IPS DF 6.9 (cell line): ENCODE results near the gene CEP128.

ENCODE experiments used
- DNase-seq: peaks from one replicate; pipeline ENCODE4 v3.0.0-alpha.2; 2013; ENCODE audit warnings: low read depth, low spot score
- H3K27ac ChIP-seq: one replicate; pipeline ENCODE4 v1.5.1; 2013; ENCODE audit warnings: low read length, control low read depth
- H3K27me3 ChIP-seq: 2 replicates; pipeline ENCODE4 v1.6.1; 2013; ENCODE audit warnings: mild to moderate bottlenecking, low read length; ENCODE audit not compliant: control insufficient read depth, insufficient read depth
- H3K36me3 ChIP-seq: 2 replicates; pipeline ENCODE4 v1.6.1; 2013; ENCODE audit warnings: low read length; ENCODE audit not compliant: control insufficient read depth, insufficient read depth
- H3K4me1 ChIP-seq: 2 replicates; pipeline ENCODE4 v1.6.1; 2013; ENCODE audit warnings: low read length; ENCODE audit not compliant: control insufficient read depth, insufficient read depth
- H3K4me3 ChIP-seq: 2 replicates; pipeline ENCODE4 v1.5.1; 2013; ENCODE audit warnings: mild to moderate bottlenecking, low read length
- H3K9me3 ChIP-seq: 2 replicates; pipeline ENCODE4 v1.6.1; 2013; ENCODE audit warnings: low read length, inconsistent platforms; ENCODE audit not compliant: control insufficient read depth, insufficient read depth
- WGBS: extraction: QIAGEN DNeasy Blood & Tissue Kit; methylation state at CpG from one replicate; pipeline ENCODE4 v1.1.7; 2013; ENCODE audit warnings: mixed read lengths, missing lambda C conversion rate; ENCODE audit not compliant: insufficient read length, insufficient coverage; 5-methylcytosine and 5-hydroxymethylcytosine counted together

CEP128 gene

GRCh38 chr14:80941241-80942185 is at the start of gene CEP128:
Gene CEP128, minus strand, starts transcription at chr14:80941738.
- Histone ChIP-seq H3K4me1 (no peaks in the 10 kb centered on the region), H3K27ac (no peak within 1 kb of the TSS), H3K36me3 (no peaks in the 10 kb centered on the region), H3K4me3 (peak within 1 kb of the TSS; percentile 96), H3K9me3 (no peaks in the 10 kb centered on the region), H3K27me3 (no peaks in the 10 kb centered on the region)
- DNase-seq, result peak; percentile 85
- WGBS, result no CpG with 5 or more reads among the region's 40 CpGs

DNA sequence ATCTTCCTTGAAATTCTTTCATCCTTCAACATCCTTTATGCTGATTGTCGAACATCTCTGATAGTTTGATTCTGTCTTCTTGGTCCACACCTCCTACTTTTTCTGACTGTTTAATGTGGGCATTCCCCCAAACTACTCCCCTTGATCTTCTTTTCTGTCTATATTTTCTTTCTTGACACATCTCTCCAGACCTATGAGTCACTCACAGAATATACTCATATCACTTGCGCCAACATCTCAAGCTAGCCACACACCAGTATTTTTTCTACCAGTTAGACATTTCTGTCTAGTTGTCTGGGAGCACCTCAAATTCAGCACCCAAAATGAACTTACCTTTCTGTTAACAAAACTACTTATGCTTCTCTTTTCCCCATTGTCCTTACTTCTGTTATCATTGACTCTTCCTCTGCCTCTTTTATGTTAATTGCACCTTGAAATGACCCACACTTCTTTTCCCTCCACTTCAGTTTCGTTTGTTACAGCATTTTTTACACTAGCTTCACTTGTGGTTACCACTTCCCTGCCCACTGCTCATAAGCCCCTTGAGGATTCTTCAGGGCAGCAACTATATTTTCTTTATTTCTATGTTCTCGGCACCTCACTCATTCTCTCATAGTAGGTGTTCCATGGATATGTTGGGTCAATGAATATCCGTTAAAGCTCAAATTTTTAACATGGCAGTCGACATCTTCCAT is 47.3 kb upstream of the CEP128 start:
- no peak for DNase-seq

GRCh38 chr14:80988192-80988591 is 46.7 kb upstream of the CEP128 start:
- Histone ChIP-seq H3K27ac (no peak overlapping the region), H3K9me3 (no peaks in the 10 kb centered on the region), H3K4me3 (no peak overlapping the region), H3K4me1 (no peaks in the 10 kb centered on the region), H3K36me3 (no peaks in the 10 kb centered on the region), H3K27me3 (no peaks in the 10 kb centered on the region)
- DNase-seq, result no peak
- no CpG with 5 or more reads among the region's 1 CpG for WGBS

More for the DNA sequence above, 47.3 kb upstream of the CEP128 start:
- H3K36me3 ChIP-seq, result no peaks in the 10 kb centered on the region
- H3K27ac ChIP-seq, result no peak overlapping the region
- H3K27me3 ChIP-seq, result no peaks in the 10 kb centered on the region
- no peaks in the 10 kb centered on the region for H3K4me1 ChIP-seq
- WGBS, result no CpG with 5 or more reads among the region's 6 CpGs
- no peaks in the 10 kb centered on the region for H3K9me3 ChIP-seq
- H3K4me3 ChIP-seq, result no peak overlapping the region

GRCh38 chr14:80987235-80988032 is 45.9 kb upstream of the CEP128 start:
- Histone ChIP-seq H3K9me3 (no peaks in the 10 kb centered on the region), H3K36me3 (no peaks in the 10 kb centered on the region), H3K27ac (no peak overlapping the region), H3K27me3 (no peaks in the 10 kb centered on the region), H3K4me1 (no peaks in the 10 kb centered on the region), H3K4me3 (no peak overlapping the region)
- no CpG with 5 or more reads among the region's 6 CpGs for WGBS
- DNase-seq, result peak; percentile 64

GRCh38 chr14:80982711-80983110 is 41.2 kb upstream of the CEP128 start:
- H3K27me3 ChIP-seq, result no peaks in the 10 kb centered on the region
- no peaks in the 10 kb centered on the region for H3K36me3 ChIP-seq
- no peaks in the 10 kb centered on the region for H3K4me1 ChIP-seq
- H3K27ac ChIP-seq, result no peak overlapping the region
- H3K4me3 ChIP-seq, result no peak overlapping the region
- no CpG with 5 or more reads among the region's 2 CpGs for WGBS
- no peaks in the 10 kb centered on the region for H3K9me3 ChIP-seq
- no peak for DNase-seq

DNA sequence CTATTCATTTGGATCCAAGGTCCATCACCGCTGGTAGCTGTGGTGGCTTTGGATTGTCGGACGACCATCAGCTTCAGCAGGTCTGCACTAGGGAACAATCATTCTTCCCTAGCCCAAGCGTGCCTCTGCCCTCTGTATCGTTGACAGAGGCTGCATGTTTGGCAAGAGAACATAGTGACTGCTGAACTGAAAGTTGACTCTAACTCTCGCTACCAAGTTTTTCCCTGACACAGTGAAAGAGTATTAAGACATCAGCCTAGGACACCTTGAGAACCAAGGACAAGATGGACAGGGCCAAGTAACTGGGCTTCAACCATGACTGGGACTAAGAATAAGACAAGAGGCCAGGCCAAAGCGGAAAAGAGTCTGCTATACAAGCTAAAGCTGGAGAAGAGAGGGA is 40.1 kb upstream of the CEP128 start:
- WGBS, result no CpG with 5 or more reads among the region's 7 CpGs
- no peaks in the 10 kb centered on the region for H3K9me3 ChIP-seq
- H3K27me3 ChIP-seq, result no peaks in the 10 kb centered on the region
- no peak overlapping the region for H3K27ac ChIP-seq
- H3K4me3 ChIP-seq, result no peak overlapping the region
- no peaks in the 10 kb centered on the region for H3K36me3 ChIP-seq
- no peak for DNase-seq
- H3K4me1 ChIP-seq, result no peaks in the 10 kb centered on the region

DNA sequence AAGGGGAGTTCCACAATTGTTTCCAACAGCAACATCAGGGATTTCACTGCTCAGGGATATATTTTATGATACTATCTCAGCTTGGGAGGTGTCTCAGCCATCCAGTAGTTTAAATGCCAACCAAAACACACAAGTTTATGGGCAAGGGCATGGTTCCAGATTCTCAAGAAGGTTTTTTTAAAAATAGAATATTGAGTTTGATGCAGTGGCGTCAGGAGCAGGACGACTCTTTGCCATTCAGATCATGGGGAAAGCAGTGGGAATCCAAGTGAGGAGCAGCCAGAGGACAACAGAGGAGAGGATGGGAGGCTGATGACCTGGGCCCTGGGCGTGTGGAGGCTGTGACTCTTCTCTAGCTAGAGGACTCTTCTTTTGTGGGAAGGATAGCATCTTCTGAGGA is 39.6 kb upstream of the CEP128 start:
- no peaks in the 10 kb centered on the region for H3K4me1 ChIP-seq
- H3K9me3 ChIP-seq, result no peaks in the 10 kb centered on the region
- H3K27ac ChIP-seq, result no peak overlapping the region
- H3K36me3 ChIP-seq, result no peaks in the 10 kb centered on the region
- no peaks in the 10 kb centered on the region for H3K27me3 ChIP-seq
- H3K4me3 ChIP-seq, result no peak overlapping the region
- DNase-seq, result no peak
- no CpG with 5 or more reads among the region's 3 CpGs for WGBS

DNA sequence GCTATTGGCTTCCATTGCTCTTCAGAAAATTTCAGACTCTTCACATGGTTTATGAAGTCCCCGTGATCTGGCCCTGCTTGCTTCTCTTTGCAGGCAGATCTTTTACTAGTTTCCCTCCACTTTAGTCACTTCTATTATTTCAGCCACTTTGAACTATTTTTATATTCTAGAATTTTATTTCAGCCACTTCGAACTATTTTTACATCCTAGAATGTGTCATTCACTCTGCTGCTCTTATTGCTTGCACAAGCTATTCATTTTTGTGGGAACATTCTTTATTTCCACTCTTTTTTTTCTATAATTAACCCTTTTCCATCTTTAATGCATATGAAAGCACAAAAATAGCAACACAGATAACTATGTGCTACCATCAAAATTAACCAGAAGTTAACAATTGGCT is 38.4 kb upstream of the CEP128 start:
- H3K27me3 ChIP-seq, result no peaks in the 10 kb centered on the region

DNA sequence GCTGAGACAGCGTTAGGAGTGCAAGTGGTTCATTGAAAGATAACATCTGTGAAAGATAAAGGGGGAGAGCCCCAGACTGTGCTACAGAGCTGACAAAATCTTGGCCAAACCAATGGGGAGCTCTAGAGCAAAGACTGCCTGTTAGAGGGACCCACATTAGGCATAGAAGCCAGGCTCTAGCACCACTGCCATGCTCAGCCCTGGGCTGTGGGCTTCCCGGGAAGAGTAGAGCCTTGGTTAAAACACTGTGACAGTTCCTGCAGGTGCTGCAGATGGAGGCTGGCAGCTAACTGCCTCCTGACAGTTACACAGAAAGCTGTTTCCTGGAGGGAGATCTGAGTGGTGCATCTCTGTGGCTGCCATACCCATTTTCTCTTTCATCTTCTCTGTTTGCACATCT is 36.9 kb upstream of the CEP128 start:
- no peaks in the 10 kb centered on the region for H3K36me3 ChIP-seq
- H3K27me3 ChIP-seq, result no peaks in the 10 kb centered on the region
- no peak for DNase-seq
- no peaks in the 10 kb centered on the region for H3K9me3 ChIP-seq
- H3K4me3 ChIP-seq, result no peak overlapping the region
- no CpG with 5 or more reads among the region's 2 CpGs for WGBS
- H3K27ac ChIP-seq, result no peak overlapping the region
- H3K4me1 ChIP-seq, result no peaks in the 10 kb centered on the region

More for the DNA sequence above, 38.4 kb upstream of the CEP128 start:
- H3K4me3 ChIP-seq, result no peak overlapping the region
- no peaks in the 10 kb centered on the region for H3K36me3 ChIP-seq
- no peaks in the 10 kb centered on the region for H3K9me3 ChIP-seq
- no peak for DNase-seq
- no peaks in the 10 kb centered on the region for H3K4me1 ChIP-seq
- no CpG with 5 or more reads among the region's 2 CpGs for WGBS
- H3K27ac ChIP-seq, result no peak overlapping the region

DNA sequence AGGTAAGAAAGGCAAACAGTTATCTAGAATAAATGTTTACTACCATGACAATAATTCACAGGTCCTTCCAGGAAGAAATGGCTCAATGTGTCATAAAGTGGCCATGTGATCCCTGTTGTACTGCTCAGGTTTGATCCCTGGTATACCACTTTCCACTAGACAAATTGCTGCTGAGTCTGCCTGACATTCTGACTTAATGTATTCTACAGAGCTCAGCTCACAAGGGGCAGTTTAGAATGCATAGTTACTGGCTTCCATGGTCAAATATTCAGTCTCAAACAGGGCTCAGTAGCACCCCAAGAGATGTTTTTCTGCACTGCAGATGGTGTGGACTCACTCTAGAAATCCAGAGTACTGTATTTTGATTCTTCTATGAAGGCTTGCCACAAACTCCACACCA is 35.7 kb upstream of the CEP128 start:
- no peak for DNase-seq
- H3K27me3 ChIP-seq, result no peaks in the 10 kb centered on the region
- no peaks in the 10 kb centered on the region for H3K9me3 ChIP-seq
- H3K27ac ChIP-seq, result no peak overlapping the region
- H3K36me3 ChIP-seq, result no peaks in the 10 kb centered on the region
- no peaks in the 10 kb centered on the region for H3K4me1 ChIP-seq
- no peak overlapping the region for H3K4me3 ChIP-seq
